HG03521 (cell line): ENCODE results near the gene CD109.
"Not testable (repeated sequence)": the region's sequence is repeated elsewhere in the genome, so short reads cannot be mapped to it uniquely, and the experiment has no call there.

Experiments
- ATAC-seq: cut with Tn5 transposase; IDR thresholded peaks from one replicate; pipeline ENCODE4 v1.9.1; 2021; ENCODE audit warnings: mild to moderate bottlenecking, moderate library complexity; ENCODE audit not compliant: unreplicated experiment

Gene CD109

GRCh38 chr6:73724389-73724788 is 28.4 kb downstream of the CD109 start:
- ATAC-seq, result no peak

- not testable (repeated sequence) for ATAC-seq
These were observed 29.2 kb downstream of the CD109 start for GRCh38 chr6:73725192-73725591.

GRCh38 chr6:73727114-73727513 is 31.1 kb downstream of the CD109 start:
- ATAC-seq, result no peak

- ATAC-seq, result no peak
These were observed 32.7 kb downstream of the CD109 start for GRCh38 chr6:73728548-73729205.

GRCh38 chr6:73731285-73731684 is 35.3 kb downstream of the CD109 start:
- no peak for ATAC-seq

GRCh38 chr6:73732845-73733675 is 37.1 kb downstream of the CD109 start:
- peak; percentile 76 for ATAC-seq

- ATAC-seq, result no peak
These were observed 37.8 kb downstream of the CD109 start for GRCh38 chr6:73733791-73734190.

GRCh38 chr6:73734832-73735453 is 38.9 kb downstream of the CD109 start:
- no peak for ATAC-seq

GRCh38 chr6:73738367-73739028 is 42.5 kb downstream of the CD109 start:
- ATAC-seq, result no peak

- peak; percentile 79 for ATAC-seq
These were observed 43.1 kb downstream of the CD109 start for GRCh38 chr6:73739096-73739495.

- no peak for ATAC-seq
These were observed 46.4 kb downstream of the CD109 start for GRCh38 chr6:73742433-73742832.

GRCh38 chr6:73743081-73743480 is 47.1 kb downstream of the CD109 start:
- no peak for ATAC-seq

- no peak for ATAC-seq
These were observed 47.6 kb downstream of the CD109 start for GRCh38 chr6:73743556-73743955.

- no peak for ATAC-seq
These were observed 50.8 kb downstream of the CD109 start for GRCh38 chr6:73746787-73747186.

- peak; percentile 98 for ATAC-seq
These were observed 51.3 kb downstream of the CD109 start for GRCh38 chr6:73747289-73747688.

GRCh38 chr6:73752943-73753342 is 56.9 kb downstream of the CD109 start:
- no peak for ATAC-seq

- no peak for ATAC-seq
These were observed 70.0 kb downstream of the CD109 start for GRCh38 chr6:73766040-73766439.

- no peak for ATAC-seq
These were observed 72.6 kb downstream of the CD109 start for GRCh38 chr6:73768558-73768957.

GRCh38 chr6:73769976-73770375 is 74.0 kb downstream of the CD109 start:
- ATAC-seq, result no peak

- no peak for ATAC-seq
These were observed 78.3 kb downstream of the CD109 start for GRCh38 chr6:73774311-73774774.

GRCh38 chr6:73779943-73780342 is 83.9 kb downstream of the CD109 start:
- ATAC-seq, result no peak
